Activated B cell treated with CpG ODN at 0.5 μM for 24 hours (primary cell): Measurements from ENCODE around the gene TTC9. TPM values are rescaled to one million over a fixed set of nuclear protein-coding genes. Genes with fewer than 3 reads are reported as not detected.

ENCODE experiments used
- ATAC-seq: fragments of 200-7000 bp; cut with Tn5 transposase; one replicate; pipeline ENCODE4 v1.10.0; 2021; ENCODE audit warnings: low read depth, mild to moderate bottlenecking, moderate library complexity
- CTCF ChIA-PET: fragments of 350-600 bp; sonication (Branson Sonifier 250); formaldehyde crosslinking; loops from one replicate; lab custom pipeline; 2021; ENCODE audit warnings: antibody characterized with exemption; lab: Charles Lee
- POLR2A ChIA-PET: fragments of 350-600 bp; sonication (Branson Sonifier 250); formaldehyde crosslinking; loops from one replicate; lab custom pipeline; 2021; ENCODE audit warnings: antibody characterized with exemption; lab: Charles Lee
- DNase-seq: peaks from one replicate; pipeline ENCODE4 v3.0.0; 2022
- H3K27ac Mint-ChIP-seq: one replicate; pipeline ENCODE4 v1.8.0; 2020; ENCODE audit warnings: mixed read lengths
- H3K27me3 Mint-ChIP-seq: one replicate; pipeline ENCODE4 v1.8.0; 2021; ENCODE audit warnings: mixed read lengths
- H3K36me3 Mint-ChIP-seq: one replicate; pipeline ENCODE4 v1.8.0; 2021; ENCODE audit warnings: low read depth, mixed read lengths
- H3K4me1 Mint-ChIP-seq: one replicate; pipeline ENCODE4 v1.8.0; 2021; ENCODE audit warnings: mixed read lengths
- H3K4me3 Mint-ChIP-seq: one replicate; pipeline ENCODE4 v1.8.0; 2020; ENCODE audit warnings: mild to moderate bottlenecking, mixed read lengths
- H3K9me3 Mint-ChIP-seq: one replicate; pipeline ENCODE4 v1.8.0; 2020; ENCODE audit warnings: mixed read lengths
- CTCF ChIP-seq: fragments of 200-600 bp; IDR thresholded peaks from one replicate; pipeline ENCODE4 v1.8.0; 2022; ENCODE audit warnings: antibody characterized with exemption, mild to moderate bottlenecking
- intact Hi-C: fragments of 100-400 bp; cut with micrococcal nuclease; formaldehyde crosslinking; loops from one replicate; pipeline ENCODE4 v1.15.1; 2024
- total RNA-seq: library from RNA; stranded (reverse); gene quantifications from 2 replicates; pipeline ENCODE4 v1.2.3, GENCODE V29; 2022

The TTC9 gene
- total RNA-seq, 1 donor from 2014 or later: 12.4 TPM

- H3K27me3 Mint-ChIP-seq: no peaks in the 10 kb centered on the region
- no peak for TF ChIP-seq CTCF
- no peak for ATAC-seq
- no peaks in the 10 kb centered on the region for H3K9me3 Mint-ChIP-seq
- no peak for DNase-seq
- H3K4me1 Mint-ChIP-seq: peaks cover 31% of the 10 kb centered on the region
- ChIA-PET CTCF (interaction anchor here (9.9 kb wide), 1 partner anchor 87 kb away, joined by 124 read pairs; no protein-coding TSS in a partner anchor), POLR2A (interaction anchor here (0.6 to 1.8 kb wide), 2 partner anchors 68 to 98 kb away, joined by 6 to 8 read pairs; partner anchors contain the start of gene TTC9)
- no peak overlapping the region for H3K27ac Mint-ChIP-seq
- H3K4me3 Mint-ChIP-seq: no peak overlapping the region
- intact Hi-C loops: loop anchor here (10.0 kb wide), 1 partner anchor 295 kb away; the partner anchor contains the start of gene SYNJ2BP
- no peaks in the 10 kb centered on the region for H3K36me3 Mint-ChIP-seq
Measured at GRCh38 chr14:70709726-70710382, 68.1 kb downstream of the TTC9 start.

- H3K27ac Mint-ChIP-seq: peak overlapping the region; percentile 76
- intact Hi-C loops: loop anchor here (10.0 kb wide), 1 partner anchor 297 kb away; the partner anchor contains the start of gene SYNJ2BP
- POLR2A ChIA-PET: interaction anchor here (1.8 kb wide), 1 partner anchor 70 kb away, joined by 8 read pairs; the partner anchor contains the start of gene TTC9
- no peaks in the 10 kb centered on the region for H3K36me3 Mint-ChIP-seq
- peaks cover 31% of the 10 kb centered on the region for H3K4me1 Mint-ChIP-seq
- CTCF ChIA-PET: interaction anchor here (0.7 to 9.9 kb wide), 6 partner anchors 27 to 106 kb away, joined by 3 to 124 read pairs (median 4); no protein-coding TSS in a partner anchor
- ATAC-seq (no peak), DNase-seq (no peak)
- no peak for TF ChIP-seq CTCF
- H3K27me3 Mint-ChIP-seq: no peaks in the 10 kb centered on the region
- H3K4me3 Mint-ChIP-seq: no peak overlapping the region
- H3K9me3 Mint-ChIP-seq: no peaks in the 10 kb centered on the region
Measured at GRCh38 chr14:70711451-70711850, 69.7 kb downstream of the TTC9 start.

- no peak for TF ChIP-seq CTCF
- Mint-ChIP-seq H3K27me3 (no peaks in the 10 kb centered on the region), H3K36me3 (no peaks in the 10 kb centered on the region), H3K4me3 (no peak overlapping the region), H3K27ac (peak overlapping the region; percentile 13), H3K9me3 (no peaks in the 10 kb centered on the region), H3K4me1 (peaks cover 31% of the 10 kb centered on the region)
- ChIA-PET POLR2A (interaction anchor here (0.6 to 1.5 kb wide), 6 partner anchors 63 to 112 kb away, joined by 3 to 8 read pairs (median 6); partner anchors contain the start of gene TTC9), CTCF (interaction anchor here (0.7 to 9.9 kb wide), 23 partner anchors 7 to 388 kb away, joined by 3 to 124 read pairs (median 5); partner anchors contain the start of gene TTC9)
- no peak for DNase-seq
- no peak for ATAC-seq
- intact Hi-C loops: loop anchor here (10.0 kb wide), 1 partner anchor 298 kb away; the partner anchor contains the start of gene SYNJ2BP
Measured at GRCh38 chr14:70713096-70713495, 71.4 kb downstream of the TTC9 start.

GRCh38 chr14:70713511-70713916 lies 71.8 kb downstream of the TTC9 start:
- Mint-ChIP-seq H3K9me3 (no peaks in the 10 kb centered on the region), H3K4me1 (peaks cover 31% of the 10 kb centered on the region), H3K27me3 (no peaks in the 10 kb centered on the region), H3K4me3 (no peak overlapping the region), H3K36me3 (no peaks in the 10 kb centered on the region), H3K27ac (peak overlapping the region; percentile 2)
- CTCF ChIA-PET: interaction anchor here (0.7 to 9.9 kb wide), 23 partner anchors 8 to 388 kb away, joined by 3 to 124 read pairs (median 5); partner anchors contain the start of gene TTC9
- no peak for TF ChIP-seq CTCF
- no peak for DNase-seq
- intact Hi-C loops: loop anchor here (10.0 kb wide), 1 partner anchor 299 kb away; the partner anchor contains the start of gene SYNJ2BP
- POLR2A ChIA-PET: interaction anchor here (0.6 to 1.5 kb wide), 6 partner anchors 63 to 112 kb away, joined by 3 to 8 read pairs (median 6); partner anchors contain the start of gene TTC9
- ATAC-seq: no peak
